Upper lobe of left lung (tissue), 4 donors: ENCODE measurements around the gene ZDHHC9.

Source experiments
- EP300 ChIP-seq, 4 donors: sonication (generic); formaldehyde crosslinking; IDR thresholded peaks; one replicate each; pipeline ENCODE4 v1.5.1; 2017; ENCODE audit warnings: antibody characterized with exemption in 4 of 4, control low read depth in 2 of 4
- POLR2A ChIP-seq, 4 donors: fragments of 450-650 bp; IDR thresholded peaks; one replicate each; pipeline ENCODE4 v1.5.1; 2016 to 2017; ENCODE audit warnings: antibody characterized with exemption in 4 of 4, mild to moderate bottlenecking in 2 of 4
- TF ChIP-seq, protein P1 (sequence below), 6 experiments: fragments of 450-650 bp in 4 of 6; fragments of 200-600 bp in 2 of 6; sonication (generic) in 2 of 6; IDR thresholded peaks; one replicate each; pipeline ENCODE4 v1.5.1; 2016 to 2019; ENCODE audit warnings: antibody characterized with exemption in 6 of 6

DNA sequence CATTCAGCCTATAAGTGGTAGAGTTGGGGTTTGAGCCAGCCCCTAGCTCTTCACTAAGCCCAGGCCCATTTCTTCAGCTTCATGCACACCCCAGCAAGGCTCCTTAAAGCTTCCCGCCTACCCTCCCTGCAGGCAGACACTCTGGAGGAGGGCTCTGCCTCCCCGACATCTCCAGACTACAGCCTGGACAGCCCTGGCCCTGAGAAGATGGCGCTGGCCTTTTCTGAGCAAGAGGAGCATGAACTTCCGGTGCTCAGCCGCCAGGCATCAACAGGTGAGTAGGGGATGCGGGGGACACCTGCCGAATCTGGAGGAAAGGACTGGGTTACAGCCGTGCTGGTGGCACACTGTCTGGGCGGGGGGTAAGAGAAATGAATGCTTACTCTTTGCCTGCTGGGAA lies 52.9 kb downstream of the ZDHHC9 start:
- TF ChIP-seq, protein P1, sequence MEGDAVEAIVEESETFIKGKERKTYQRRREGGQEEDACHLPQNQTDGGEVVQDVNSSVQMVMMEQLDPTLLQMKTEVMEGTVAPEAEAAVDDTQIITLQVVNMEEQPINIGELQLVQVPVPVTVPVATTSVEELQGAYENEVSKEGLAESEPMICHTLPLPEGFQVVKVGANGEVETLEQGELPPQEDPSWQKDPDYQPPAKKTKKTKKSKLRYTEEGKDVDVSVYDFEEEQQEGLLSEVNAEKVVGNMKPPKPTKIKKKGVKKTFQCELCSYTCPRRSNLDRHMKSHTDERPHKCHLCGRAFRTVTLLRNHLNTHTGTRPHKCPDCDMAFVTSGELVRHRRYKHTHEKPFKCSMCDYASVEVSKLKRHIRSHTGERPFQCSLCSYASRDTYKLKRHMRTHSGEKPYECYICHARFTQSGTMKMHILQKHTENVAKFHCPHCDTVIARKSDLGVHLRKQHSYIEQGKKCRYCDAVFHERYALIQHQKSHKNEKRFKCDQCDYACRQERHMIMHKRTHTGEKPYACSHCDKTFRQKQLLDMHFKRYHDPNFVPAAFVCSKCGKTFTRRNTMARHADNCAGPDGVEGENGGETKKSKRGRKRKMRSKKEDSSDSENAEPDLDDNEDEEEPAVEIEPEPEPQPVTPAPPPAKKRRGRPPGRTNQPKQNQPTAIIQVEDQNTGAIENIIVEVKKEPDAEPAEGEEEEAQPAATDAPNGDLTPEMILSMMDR (IDR thresholded peaks at IDR 0.05): no peak
- TF ChIP-seq POLR2A (IDR thresholded peaks at IDR 0.05): no peak
- no peak for TF ChIP-seq EP300 (IDR thresholded peaks at IDR 0.05)
